Ishikawa (cell line): ENCODE data around the gene NANOS3.

Experiments
- CEBPB ChIP-seq: IDR thresholded peaks from 2 replicates; pipeline ENCODE4 v1.6.1; 2012
- CREB1 ChIP-seq: IDR thresholded peaks from 2 replicates; pipeline ENCODE4 v1.6.1; 2012; ENCODE audit warnings: low read depth
- EGR1 ChIP-seq: IDR thresholded peaks from 2 replicates; pipeline ENCODE4 v1.6.1; 2012
- EP300 ChIP-seq: IDR thresholded peaks from 2 replicates; pipeline ENCODE4 v1.6.1; 2012; ENCODE audit warnings: borderline replicate concordance
- NFIC ChIP-seq: IDR thresholded peaks from 2 replicates; pipeline ENCODE4 v1.6.1; 2012
- YY1 ChIP-seq: IDR thresholded peaks from 2 replicates; pipeline ENCODE4 v1.6.1; 2012; ENCODE audit warnings: low read depth
- TF ChIP-seq, protein P1 (sequence below): IDR thresholded peaks from 2 replicates; pipeline ENCODE4 v1.6.1; 2012
- TF ChIP-seq, protein P2 (sequence below): IDR thresholded peaks from 2 replicates; pipeline ENCODE4 v1.6.1; 2012; ENCODE audit warnings: low read depth, mild to moderate bottlenecking
- TF ChIP-seq, protein P3 (sequence below): IDR thresholded peaks from 2 replicates; pipeline ENCODE4 v1.6.1; 2012

DNA sequence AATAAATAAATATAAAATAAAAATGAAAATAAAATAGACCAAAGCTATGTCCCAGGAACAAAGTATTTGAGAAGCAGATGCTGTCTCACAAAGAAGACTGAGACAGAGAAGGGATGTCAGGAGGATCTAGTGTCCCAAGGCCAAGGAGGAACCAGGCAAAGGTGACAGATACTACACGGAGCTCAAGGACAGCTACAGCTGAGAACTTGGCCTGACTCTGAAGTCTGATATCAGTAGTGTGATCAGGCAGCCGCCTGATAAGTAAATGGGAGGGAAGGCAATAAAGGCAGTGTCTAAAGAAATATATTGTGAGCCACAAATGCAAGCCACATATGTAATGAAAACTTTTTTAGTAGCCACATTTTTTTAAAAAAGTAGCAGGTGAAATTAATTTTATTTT lies 20.4 kb upstream of the NANOS3 start:
- TF ChIP-seq EP300: no peak
- no peak for TF ChIP-seq CEBPB
- TF ChIP-seq, protein P1, sequence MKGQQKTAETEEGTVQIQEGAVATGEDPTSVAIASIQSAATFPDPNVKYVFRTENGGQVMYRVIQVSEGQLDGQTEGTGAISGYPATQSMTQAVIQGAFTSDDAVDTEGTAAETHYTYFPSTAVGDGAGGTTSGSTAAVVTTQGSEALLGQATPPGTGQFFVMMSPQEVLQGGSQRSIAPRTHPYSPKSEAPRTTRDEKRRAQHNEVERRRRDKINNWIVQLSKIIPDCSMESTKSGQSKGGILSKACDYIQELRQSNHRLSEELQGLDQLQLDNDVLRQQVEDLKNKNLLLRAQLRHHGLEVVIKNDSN: no peak
- TF ChIP-seq, protein P2, sequence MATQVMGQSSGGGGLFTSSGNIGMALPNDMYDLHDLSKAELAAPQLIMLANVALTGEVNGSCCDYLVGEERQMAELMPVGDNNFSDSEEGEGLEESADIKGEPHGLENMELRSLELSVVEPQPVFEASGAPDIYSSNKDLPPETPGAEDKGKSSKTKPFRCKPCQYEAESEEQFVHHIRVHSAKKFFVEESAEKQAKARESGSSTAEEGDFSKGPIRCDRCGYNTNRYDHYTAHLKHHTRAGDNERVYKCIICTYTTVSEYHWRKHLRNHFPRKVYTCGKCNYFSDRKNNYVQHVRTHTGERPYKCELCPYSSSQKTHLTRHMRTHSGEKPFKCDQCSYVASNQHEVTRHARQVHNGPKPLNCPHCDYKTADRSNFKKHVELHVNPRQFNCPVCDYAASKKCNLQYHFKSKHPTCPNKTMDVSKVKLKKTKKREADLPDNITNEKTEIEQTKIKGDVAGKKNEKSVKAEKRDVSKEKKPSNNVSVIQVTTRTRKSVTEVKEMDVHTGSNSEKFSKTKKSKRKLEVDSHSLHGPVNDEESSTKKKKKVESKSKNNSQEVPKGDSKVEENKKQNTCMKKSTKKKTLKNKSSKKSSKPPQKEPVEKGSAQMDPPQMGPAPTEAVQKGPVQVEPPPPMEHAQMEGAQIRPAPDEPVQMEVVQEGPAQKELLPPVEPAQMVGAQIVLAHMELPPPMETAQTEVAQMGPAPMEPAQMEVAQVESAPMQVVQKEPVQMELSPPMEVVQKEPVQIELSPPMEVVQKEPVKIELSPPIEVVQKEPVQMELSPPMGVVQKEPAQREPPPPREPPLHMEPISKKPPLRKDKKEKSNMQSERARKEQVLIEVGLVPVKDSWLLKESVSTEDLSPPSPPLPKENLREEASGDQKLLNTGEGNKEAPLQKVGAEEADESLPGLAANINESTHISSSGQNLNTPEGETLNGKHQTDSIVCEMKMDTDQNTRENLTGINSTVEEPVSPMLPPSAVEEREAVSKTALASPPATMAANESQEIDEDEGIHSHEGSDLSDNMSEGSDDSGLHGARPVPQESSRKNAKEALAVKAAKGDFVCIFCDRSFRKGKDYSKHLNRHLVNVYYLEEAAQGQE: no peak
- TF ChIP-seq EGR1: no peak
- no peak for TF ChIP-seq NFIC
- TF ChIP-seq YY1: no peak
- TF ChIP-seq, protein P3, sequence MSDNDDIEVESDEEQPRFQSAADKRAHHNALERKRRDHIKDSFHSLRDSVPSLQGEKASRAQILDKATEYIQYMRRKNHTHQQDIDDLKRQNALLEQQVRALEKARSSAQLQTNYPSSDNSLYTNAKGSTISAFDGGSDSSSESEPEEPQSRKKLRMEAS: no peak
- TF ChIP-seq CREB1: no peak
